Measurements from ENCODE around the gene PIWIL4.

Gene PIWIL4

DNA sequence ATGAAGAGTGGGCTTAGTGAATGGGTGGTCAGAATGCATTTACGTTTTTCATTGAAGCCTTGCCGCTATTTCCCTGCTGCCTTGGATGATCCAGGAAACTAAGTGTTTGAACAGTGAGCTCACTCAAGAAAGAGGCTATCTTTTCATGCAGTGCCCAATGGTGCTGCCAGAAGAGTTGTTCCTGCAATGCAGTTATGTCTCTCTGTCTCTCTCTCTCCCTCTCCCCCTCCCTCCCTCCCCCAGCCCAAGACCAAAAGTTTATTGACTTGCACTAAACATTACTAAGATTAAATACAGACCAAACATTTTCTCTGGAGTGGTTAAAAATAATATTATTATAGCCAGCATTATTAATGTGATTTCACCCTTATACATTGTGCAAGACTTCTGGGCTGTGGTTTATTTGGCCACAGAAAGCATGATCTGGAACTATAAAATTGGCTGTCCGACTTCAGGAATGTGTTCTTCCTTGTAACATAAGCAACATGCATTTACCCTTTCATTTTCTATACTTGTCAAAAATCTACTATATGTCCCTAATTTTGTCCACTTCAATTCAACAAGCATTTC lies 30.1 kb upstream of the PIWIL4 start:
- H3K9ac ChIP-seq (ENCODE audit: low read length) = peak overlapping the region; percentile 44
- H3K18ac ChIP-seq (ENCODE audit: low read depth in 1 of 2, low read length in 2 of 2) = no peak overlapping the region
- no peak overlapping the region for H2AFZ ChIP-seq (ENCODE audit: low read depth, low read length)
- H2BK15ac ChIP-seq (ENCODE audit: low read depth, poor library complexity, severe bottlenecking) = no peak overlapping the region
- H2BK5ac ChIP-seq (ENCODE audit: low read depth, low read length, poor library complexity, severe bottlenecking) = no peak overlapping the region
- H3K27me3 ChIP-seq (ENCODE audit: control insufficient read depth in 1 of 2, insufficient read depth in 1 of 2, low read length in 2 of 2) = no peaks in the 10 kb centered on the region
- H3K4ac ChIP-seq (ENCODE audit: low read depth in 1 of 2, low read length in 2 of 2) = no peak overlapping the region
- no peak overlapping the region for H3K14ac ChIP-seq (ENCODE audit: low read length in 2 of 2)
- no peak overlapping the region for H2BK12ac ChIP-seq (ENCODE audit: low read length in 2 of 2)
- no peak overlapping the region for H3K27ac ChIP-seq (ENCODE audit: low read length, poor library complexity, severe bottlenecking)
- H3K79me1 ChIP-seq (replicated peaks; ENCODE audit: low read length, poor library complexity, severe bottlenecking) = no peaks in the 10 kb centered on the region
- no peaks in the 10 kb centered on the region for H3K4me1 ChIP-seq (ENCODE audit: control insufficient read depth, insufficient read depth, low read depth, low read length)
- H3K4me2 ChIP-seq (ENCODE audit: low read length, poor library complexity, severe bottlenecking) = no peak overlapping the region
- H2BK120ac ChIP-seq (ENCODE audit: low read depth, low read length) = no peak overlapping the region
- H3K23ac ChIP-seq (ENCODE audit: low read length in 2 of 2) = no peak overlapping the region
- no peak overlapping the region for H4K91ac ChIP-seq (ENCODE audit: low read length)
- no peaks in the 10 kb centered on the region for H3K36me3 ChIP-seq (ENCODE audit: control insufficient read depth in 1 of 2, insufficient read depth in 2 of 2, low read depth in 1 of 2, low read length in 2 of 2)
- H2AK5ac ChIP-seq (ENCODE audit: low read length, severe bottlenecking) = no peak overlapping the region
- 96% methylated on average over 3 of the region's 3 CpGs for WGBS
- peak overlapping the region in 1 of 2 experiments; percentile 53 for H3K4me3 ChIP-seq (ENCODE audit: insufficient read depth in 1 of 2, low read depth in 1 of 2, low read length in 2 of 2)
- DNase-seq = no peak
- H4K8ac ChIP-seq (ENCODE audit: low read length) = no peak overlapping the region
- no peaks in the 10 kb centered on the region for H3K9me3 ChIP-seq (ENCODE audit: control insufficient read depth, low read length)

DNA sequence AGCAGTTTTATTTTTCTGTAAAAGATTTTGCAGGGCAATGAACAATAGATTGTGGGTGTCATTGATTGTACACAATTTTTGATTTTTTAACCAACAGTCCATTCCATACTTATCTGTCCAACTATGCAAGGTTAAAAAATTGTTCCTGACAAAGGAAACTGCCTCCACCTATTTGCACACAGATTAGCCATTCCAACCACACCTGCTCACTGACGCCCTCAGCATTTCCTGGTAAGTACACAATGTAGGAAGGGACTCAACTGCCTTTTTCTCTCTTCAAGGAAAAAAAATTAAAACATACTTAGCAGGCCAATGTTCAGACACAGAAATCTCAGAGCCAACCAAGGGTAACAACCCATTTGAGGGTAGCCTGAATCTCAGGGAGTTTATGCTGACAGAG lies 27.7 kb upstream of the PIWIL4 start:
- Histone ChIP-seq H3K79me1 (replicated peaks; ENCODE audit: low read length, poor library complexity, severe bottlenecking) (no peaks in the 10 kb centered on the region), H3K27ac (ENCODE audit: low read length, poor library complexity, severe bottlenecking) (no peak overlapping the region), H2BK15ac (ENCODE audit: low read depth, poor library complexity, severe bottlenecking) (no peak overlapping the region), H2AK5ac (ENCODE audit: low read length, severe bottlenecking) (no peak overlapping the region), H3K4me2 (ENCODE audit: low read length, poor library complexity, severe bottlenecking) (no peak overlapping the region), H3K36me3 (ENCODE audit: control insufficient read depth in 1 of 2, insufficient read depth in 2 of 2, low read depth in 1 of 2, low read length in 2 of 2) (no peaks in the 10 kb centered on the region), H3K9me3 (ENCODE audit: control insufficient read depth, low read length) (no peaks in the 10 kb centered on the region), H3K27me3 (ENCODE audit: control insufficient read depth in 1 of 2, insufficient read depth in 1 of 2, low read length in 2 of 2) (no peaks in the 10 kb centered on the region), H4K8ac (ENCODE audit: low read length) (no peak overlapping the region), H4K91ac (ENCODE audit: low read length) (no peak overlapping the region), H2BK5ac (ENCODE audit: low read depth, low read length, poor library complexity, severe bottlenecking) (no peak overlapping the region), H2BK120ac (ENCODE audit: low read depth, low read length) (no peak overlapping the region), H3K4me3 (ENCODE audit: insufficient read depth in 1 of 2, low read depth in 1 of 2, low read length in 2 of 2) (no peak overlapping the region), H3K4ac (ENCODE audit: low read depth in 1 of 2, low read length in 2 of 2) (no peak overlapping the region), H3K18ac (ENCODE audit: low read depth in 1 of 2, low read length in 2 of 2) (no peak overlapping the region), H3K9ac (ENCODE audit: low read length) (no peak overlapping the region), H3K14ac (ENCODE audit: low read length in 2 of 2) (no peak overlapping the region), H3K23ac (ENCODE audit: low read length in 2 of 2) (no peak overlapping the region), H3K4me1 (ENCODE audit: control insufficient read depth, insufficient read depth, low read depth, low read length) (no peaks in the 10 kb centered on the region), H2AFZ (ENCODE audit: low read depth, low read length) (no peak overlapping the region), H2BK12ac (ENCODE audit: low read length in 2 of 2) (no peak overlapping the region)
- no peak for DNase-seq
- 24% methylated on average over 1 of the region's 1 CpG for WGBS

DNA sequence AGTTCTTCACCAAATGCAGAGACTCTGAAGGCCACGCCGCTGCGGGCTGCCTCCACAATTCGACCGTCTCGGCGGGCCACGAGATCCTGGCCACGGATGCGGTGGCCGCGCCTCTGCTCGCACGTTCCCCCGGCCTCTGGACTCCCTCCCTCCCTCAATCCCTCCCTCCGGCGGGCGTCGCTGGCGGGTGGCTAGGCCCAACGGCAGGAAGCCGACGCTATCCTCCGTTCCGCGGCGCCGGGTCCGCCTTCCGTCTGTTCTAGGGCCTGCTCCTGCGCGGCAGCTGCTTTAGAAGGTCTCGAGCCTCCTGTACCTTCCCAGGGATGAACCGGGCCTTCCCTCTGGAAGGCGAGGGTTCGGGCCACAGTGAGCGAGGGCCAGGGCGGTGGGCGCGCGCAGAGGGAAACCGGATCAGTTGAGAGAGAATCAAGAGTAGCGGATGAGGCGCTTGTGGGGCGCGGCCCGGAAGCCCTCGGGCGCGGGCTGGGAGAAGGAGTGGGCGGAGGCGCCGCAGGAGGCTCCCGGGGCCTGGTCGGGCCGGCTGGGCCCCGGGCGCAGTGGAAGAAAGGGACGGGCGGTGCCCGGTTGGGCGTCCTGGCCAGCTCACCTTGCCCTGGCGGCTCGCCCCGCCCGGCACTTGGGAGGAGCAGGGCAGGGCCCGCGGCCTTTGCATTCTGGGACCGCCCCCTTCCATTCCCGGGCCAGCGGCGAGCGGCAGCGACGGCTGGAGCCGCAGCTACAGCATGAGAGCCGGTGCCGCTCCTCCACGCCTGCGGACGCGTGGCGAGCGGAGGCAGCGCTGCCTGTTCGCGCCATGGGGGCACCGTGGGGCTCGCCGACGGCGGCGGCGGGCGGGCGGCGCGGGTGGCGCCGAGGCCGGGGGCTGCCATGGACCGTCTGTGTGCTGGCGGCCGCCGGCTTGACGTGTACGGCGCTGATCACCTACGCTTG lies 23.2 kb upstream of the PIWIL4 start, which contains the start of gene FUT4:
TSS of gene FUT4 (plus strand) at position 227 of the 951 bp plus-strand sequence. CDS start at position 440, 213 bp downstream.
- Histone ChIP-seq H3K23ac (ENCODE audit: low read length in 2 of 2) (peak within 1 kb of the TSS; percentile 64 to 87), H2AFZ (ENCODE audit: low read depth, low read length) (peak within 1 kb of the TSS; percentile 98), H3K14ac (ENCODE audit: low read length in 2 of 2) (peak within 1 kb of the TSS in 1 of 2 experiments; percentile 91), H2BK120ac (ENCODE audit: low read depth, low read length) (peak within 1 kb of the TSS; percentile 95), H3K36me3 (ENCODE audit: control insufficient read depth in 1 of 2, insufficient read depth in 2 of 2, low read depth in 1 of 2, low read length in 2 of 2) (peaks cover 9 to 11% of the 10 kb centered on the region in 2 experiments), H3K9me3 (ENCODE audit: control insufficient read depth, low read length) (no peaks in the 10 kb centered on the region), H3K4me3 (ENCODE audit: insufficient read depth in 1 of 2, low read depth in 1 of 2, low read length in 2 of 2) (peak within 1 kb of the TSS; percentile 76 to 85), H2BK15ac (ENCODE audit: low read depth, poor library complexity, severe bottlenecking) (peak within 1 kb of the TSS; percentile 77), H3K4ac (ENCODE audit: low read depth in 1 of 2, low read length in 2 of 2) (peak within 1 kb of the TSS; percentile 89), H3K4me1 (ENCODE audit: control insufficient read depth, insufficient read depth, low read depth, low read length) (peaks cover 15% of the 10 kb centered on the region), H3K4me2 (ENCODE audit: low read length, poor library complexity, severe bottlenecking) (peak within 1 kb of the TSS; percentile 70), H2AK5ac (ENCODE audit: low read length, severe bottlenecking) (no peak within 1 kb of the TSS), H3K27me3 (ENCODE audit: control insufficient read depth in 1 of 2, insufficient read depth in 1 of 2, low read length in 2 of 2) (no peaks in the 10 kb centered on the region), H3K18ac (ENCODE audit: low read depth in 1 of 2, low read length in 2 of 2) (peak within 1 kb of the TSS; percentile 92 to 99), H2BK5ac (ENCODE audit: low read depth, low read length, poor library complexity, severe bottlenecking) (peak within 1 kb of the TSS; percentile 77), H4K91ac (ENCODE audit: low read length) (peak within 1 kb of the TSS; percentile 74), H3K79me1 (replicated peaks; ENCODE audit: low read length, poor library complexity, severe bottlenecking) (peaks cover 14% of the 10 kb centered on the region), H2BK12ac (ENCODE audit: low read length in 2 of 2) (peak within 1 kb of the TSS in 1 of 2 experiments; percentile 70), H3K27ac (ENCODE audit: low read length, poor library complexity, severe bottlenecking) (peak within 1 kb of the TSS; percentile 96), H3K9ac (ENCODE audit: low read length) (peak within 1 kb of the TSS; percentile 97), H4K8ac (ENCODE audit: low read length) (peak within 1 kb of the TSS; percentile 100)
- peak; percentile 87 for DNase-seq
- under 1% methylated on average over 103 of the region's 109 CpGs for WGBS

Data from mesenchymal stem cell (in vitro differentiated cells and primary cell).